Right lobe of liver (tissue), 4 donors: Measurements from ENCODE around the gene HK1.
"Not testable (repeated sequence)": the region's sequence is repeated elsewhere in the genome, so short reads cannot be mapped to it uniquely, and the experiment has no call there.

ENCODE experiments used
- CTCF ChIP-seq, 4 donors: fragments of 200-600 bp in 3 of 4; fragments of 450-650 bp in 1 of 4; IDR thresholded peaks; one replicate each; pipeline versions ENCODE4 v1.5.1 to v1.8.0; 2016 to 2022; ENCODE audit warnings: antibody characterized with exemption in 4 of 4, mild to moderate bottlenecking in 2 of 4
- POLR2A ChIP-seq: fragments of 450-650 bp; IDR thresholded peaks from one replicate; pipeline ENCODE4 v1.6.1; 2017; ENCODE audit warnings: antibody characterized with exemption, mild to moderate bottlenecking
- donor health status: DM: no; HTN: no; CAD: no.
- donor health status: DM: no; HTN: no; CAD: no.
- donor health status: DM: no; HTN: yes; CAD: no.

- TF ChIP-seq CTCF (IDR thresholded peaks at IDR 0.05); POLR2A: not testable (repeated sequence)
Measured at GRCh38 chr10:69325637-69326523, 47.6 kb downstream of the HK1 start.
